HL-60/S4 treated with phorbol 12-myristate 13-acetate at 8.2 ng/mL for 4 days and 3 days (cell line): ENCODE measurements around the gene NPLOC4.

ENCODE experiments used
- in situ Hi-C: fragments of 300-500 bp; cut with MboI; formaldehyde crosslinking; loops from 2 replicates; pipeline ENCODE4 v1.15.0; 2022; ENCODE audit warnings: low sequenced_read_pairs

Gene NPLOC4

GRCh38 chr17:81569986-81570514 lies 66.9 kb downstream of the NPLOC4 start:
- in situ Hi-C loops = no loop called here

DNA sequence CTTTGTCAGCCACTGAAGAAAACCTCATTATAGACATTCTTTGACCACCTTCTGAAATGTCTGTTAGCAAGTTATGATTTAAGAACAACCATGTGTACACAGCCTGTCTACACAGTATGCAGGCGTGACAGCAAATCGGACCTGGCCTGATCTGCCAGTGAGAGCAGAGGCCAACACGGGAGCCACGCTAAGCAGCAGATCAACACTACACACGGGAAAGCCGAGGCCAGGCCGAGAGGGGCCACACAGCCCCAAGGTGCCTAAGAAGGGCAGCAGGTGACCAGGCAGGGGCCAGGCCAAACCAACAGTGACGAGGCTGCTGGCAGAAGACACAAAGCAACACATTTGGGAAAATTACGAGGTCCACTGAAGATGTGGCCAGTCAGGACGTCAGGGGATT lies 68.5 kb downstream of the NPLOC4 start:
- in situ Hi-C loops = no loop called here

GRCh38 chr17:81567191-81567590 lies 69.7 kb downstream of the NPLOC4 start:
- in situ Hi-C loops = no loop called here

- in situ Hi-C loops = no loop called here
Measured at GRCh38 chr17:81566461-81567126, 70.3 kb downstream of the NPLOC4 start.

DNA sequence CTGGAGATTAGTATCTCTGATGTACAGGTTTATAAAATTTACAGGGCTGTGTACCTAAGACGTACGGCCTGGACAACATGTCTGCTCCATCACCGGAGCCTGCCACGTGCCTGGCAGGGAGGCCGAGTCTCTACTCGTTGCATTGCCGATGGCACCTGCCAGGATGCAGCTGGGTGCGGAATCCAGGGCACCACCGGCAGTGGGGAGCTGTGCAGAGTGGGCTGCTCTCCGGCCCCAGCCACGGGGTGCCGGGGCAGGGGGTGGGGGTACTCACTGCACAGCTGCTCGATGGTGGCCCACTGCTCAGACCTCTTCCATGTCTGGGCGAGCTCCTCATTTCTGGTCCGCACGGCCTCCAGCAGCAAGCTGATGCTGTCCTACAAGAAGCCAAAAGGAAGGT lies 71.7 kb downstream of the NPLOC4 start:
- in situ Hi-C loops = no loop called here

DNA sequence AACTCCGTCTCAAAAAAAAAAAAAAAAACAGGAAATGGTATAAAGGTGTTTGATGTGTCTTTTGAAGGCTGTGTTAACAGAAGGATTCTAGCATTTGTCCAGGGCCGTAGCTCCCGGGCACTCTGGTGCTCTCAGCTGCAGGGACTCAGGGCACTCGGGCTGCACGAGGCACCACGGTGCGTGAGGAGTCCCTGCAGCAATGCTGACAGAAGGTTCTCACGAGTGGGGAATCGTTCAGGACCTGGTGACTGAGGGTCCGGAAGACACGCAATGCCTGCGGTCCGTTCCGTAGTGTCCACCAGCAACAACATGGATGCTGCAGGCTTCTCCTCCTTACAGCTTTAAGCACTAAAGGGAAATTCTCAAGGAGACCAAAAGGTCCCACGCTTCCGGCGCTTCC lies 72.1 kb downstream of the NPLOC4 start:
- in situ Hi-C loops = no loop called here

DNA sequence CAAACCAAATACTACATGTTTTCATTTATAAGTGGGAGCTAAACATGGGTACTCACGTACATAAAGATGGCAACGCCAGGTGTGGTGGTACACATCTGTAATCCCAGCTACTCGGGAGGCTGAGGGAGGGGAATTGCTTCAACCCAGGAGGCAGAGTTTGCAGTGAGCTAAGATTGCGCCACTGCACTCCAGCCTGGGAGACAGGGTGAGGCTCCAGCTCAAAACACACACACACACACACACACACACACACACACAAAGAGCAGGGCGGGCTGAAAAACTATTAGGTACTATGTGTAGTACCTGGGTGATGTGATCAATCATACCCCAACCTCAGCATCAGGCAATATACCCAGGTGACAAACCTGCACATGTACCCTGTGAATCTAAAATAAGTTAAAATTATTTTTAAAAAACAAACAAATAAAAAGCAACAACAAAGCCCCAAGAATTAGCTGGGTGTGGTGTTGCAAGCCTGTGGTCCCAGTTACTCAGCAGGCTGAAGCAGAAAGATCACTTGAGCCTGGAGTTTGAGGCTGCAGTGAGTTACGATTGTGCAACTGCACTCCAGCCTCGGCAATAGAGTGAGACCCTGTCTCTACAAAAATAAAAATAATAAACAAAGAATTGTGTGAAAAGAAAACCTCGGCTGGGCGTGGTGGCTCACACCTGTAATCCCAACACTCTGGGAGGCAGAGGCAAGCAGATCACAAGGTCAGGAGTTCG lies 72.9 kb downstream of the NPLOC4 start:
- in situ Hi-C loops = no loop called here

DNA sequence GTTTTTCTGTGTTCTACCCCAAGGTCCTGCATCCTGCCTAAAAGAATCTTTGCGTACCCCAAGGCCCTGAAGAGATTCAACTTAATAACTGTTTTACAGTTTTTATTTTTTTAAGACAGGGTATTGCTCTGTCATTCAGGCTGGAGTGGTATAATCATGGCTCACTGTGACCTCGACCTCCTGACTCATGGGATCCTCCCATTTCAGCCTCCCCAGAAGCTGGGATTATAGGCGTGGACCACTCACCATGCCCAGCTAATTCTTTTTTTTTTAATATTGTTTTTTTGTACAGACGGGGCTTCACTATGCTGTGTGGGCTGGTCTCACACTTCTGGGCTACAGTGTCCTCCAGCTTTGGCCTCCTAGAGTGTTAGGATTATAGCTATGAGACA lies 75.4 kb downstream of the NPLOC4 start:
- in situ Hi-C loops = no loop called here

GRCh38 chr17:81558941-81559806 lies 77.7 kb downstream of the NPLOC4 start:
- in situ Hi-C loops = no loop called here

DNA sequence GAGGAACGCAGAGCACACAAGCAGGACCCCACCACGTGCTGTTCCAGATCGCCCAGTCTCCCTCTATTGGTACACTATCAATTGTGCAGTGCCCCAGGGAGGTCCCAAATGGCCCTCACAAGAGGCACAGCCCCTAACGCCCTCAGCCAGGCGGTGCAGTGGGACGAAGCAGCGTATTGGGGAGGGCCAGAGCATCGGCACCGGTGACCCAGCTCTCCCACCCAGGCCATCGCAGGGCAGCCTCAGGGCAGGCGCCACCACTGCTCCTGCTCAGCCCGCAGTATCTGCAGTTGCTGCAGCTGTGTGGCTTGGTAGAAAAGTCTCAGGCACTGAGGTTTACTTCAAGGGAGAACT lies 78.8 kb downstream of the NPLOC4 start:
- in situ Hi-C loops = no loop called here

DNA sequence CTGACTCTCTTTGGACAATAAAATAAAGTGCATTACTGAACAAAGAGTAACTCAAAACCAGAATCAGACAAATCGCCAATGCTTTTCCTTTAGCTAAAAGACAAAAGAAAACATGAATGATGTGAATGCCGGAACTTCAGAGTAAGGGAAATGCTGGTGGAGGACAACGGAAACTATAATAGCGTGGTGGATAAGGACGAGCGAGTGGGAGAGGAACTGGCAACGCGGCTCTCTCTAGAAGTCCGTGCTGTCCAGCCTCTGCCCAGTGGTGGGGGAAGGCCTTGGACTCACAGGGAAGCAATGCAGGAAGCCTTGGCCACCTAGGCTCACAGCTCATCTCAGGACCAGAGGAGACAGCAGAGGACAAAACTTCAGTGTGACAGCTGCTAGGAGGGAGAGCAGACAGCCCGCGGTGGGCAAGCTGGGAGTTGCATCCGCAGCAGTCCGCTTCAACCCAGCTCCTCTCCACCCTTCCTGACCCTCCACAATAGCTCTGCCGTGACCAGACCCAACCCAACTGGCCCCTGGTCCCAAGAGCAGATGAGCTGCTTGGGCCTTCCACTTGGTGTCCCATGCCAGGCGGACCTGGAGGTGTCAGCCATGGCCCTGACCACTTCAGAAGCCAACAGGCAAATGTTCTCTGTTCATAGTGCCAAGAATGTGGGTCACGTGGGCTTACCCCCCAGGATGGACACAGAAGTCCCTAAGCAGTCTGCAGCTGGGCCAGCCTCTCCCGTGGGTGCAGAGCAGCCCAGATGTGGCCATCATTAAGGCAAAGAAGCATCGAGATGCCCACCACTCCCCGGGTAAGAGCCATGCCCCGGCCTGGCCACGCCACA lies 79.4 kb downstream of the NPLOC4 start:
- in situ Hi-C loops = no loop called here

- in situ Hi-C loops = no loop called here
Measured at GRCh38 chr17:81556863-81557262, 80.0 kb downstream of the NPLOC4 start.

DNA sequence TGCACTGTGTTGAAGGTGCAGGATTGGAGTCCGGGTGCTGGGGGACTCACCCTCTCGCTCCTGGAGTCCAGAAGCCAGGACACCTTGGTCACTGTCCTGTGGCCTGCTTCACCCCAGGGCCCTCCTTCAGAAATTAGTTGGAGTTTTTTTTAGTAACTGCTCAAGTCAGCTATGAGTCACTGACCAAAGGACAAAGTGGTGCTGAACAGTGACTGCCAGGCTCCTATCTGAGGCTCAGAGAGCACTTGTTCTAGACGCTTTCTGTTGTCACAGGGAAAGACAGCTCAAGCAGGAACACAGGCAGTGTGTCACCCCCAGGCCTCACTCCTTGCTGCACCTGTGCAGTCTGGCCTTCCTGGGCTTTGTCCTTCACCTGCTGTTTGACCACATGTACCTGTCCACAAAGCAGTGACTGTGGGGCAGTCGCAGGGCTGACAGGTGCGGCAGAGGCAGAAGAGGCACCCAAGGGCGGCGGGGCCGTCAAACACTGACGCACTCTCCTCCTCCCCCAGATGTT lies 80.7 kb downstream of the NPLOC4 start:
- in situ Hi-C loops = no loop called here

DNA sequence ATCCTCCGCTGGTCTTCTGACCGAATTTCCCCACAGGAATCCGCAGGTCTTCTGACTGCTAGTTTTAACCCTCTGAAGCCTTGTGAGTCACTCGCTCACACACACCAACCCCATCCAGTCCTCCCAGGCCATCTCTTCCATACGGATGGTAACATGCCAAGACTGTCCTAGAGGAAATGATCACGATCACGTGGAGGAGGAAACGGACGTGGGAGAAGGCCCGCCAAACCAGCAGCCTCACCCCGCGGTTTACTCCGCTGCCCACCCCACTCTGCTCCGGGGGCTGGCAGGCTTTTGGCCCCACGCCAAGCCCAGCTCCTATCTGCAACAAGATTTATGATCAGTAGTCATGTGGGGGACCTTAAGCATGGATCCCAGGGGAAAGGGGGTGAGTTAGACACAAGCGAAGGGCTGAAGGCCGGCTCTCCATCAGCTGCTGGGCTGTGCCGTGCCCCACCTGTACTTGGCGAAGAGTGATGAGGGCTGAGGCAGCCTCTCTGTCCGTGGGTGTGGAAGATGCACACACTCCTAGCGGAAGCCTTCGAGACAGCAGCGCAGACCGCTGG lies 83.2 kb downstream of the NPLOC4 start:
- in situ Hi-C loops = no loop called here

DNA sequence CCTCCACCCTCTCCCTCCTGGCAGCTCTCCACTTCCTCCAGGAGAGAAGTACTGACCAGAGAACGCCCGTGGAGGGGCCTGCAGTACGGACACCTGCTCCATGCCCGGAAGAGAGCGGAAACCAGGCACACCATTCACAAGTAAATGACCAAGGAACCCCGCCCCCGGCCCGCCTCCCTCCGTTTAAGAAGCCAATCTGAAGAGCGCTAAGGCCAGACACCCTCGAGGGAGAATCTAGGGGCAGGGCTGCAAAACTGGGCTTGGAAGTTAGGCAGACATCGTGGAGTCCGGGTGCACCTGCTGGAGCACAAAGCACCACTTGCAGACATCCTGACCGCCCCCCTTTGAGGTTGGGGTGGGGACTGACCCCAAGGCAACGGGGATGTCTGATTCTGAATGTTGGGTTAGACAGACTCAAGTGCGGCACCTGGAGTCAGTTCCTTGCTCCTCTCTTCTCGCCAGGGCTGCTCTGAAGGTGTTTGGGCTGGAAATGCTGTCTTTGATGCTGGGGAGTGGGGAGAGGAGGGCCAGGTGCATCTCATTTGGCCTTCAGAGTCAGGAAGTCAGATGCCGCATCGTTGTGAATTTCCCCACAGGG lies 83.8 kb downstream of the NPLOC4 start:
- in situ Hi-C loops = no loop called here

- in situ Hi-C loops = no loop called here
Measured at GRCh38 chr17:81552244-81553017, 84.5 kb downstream of the NPLOC4 start, which contains the start of gene FAAP100. Gene FAAP100, minus strand, starts transcription at chr17:81552353. Its CDS starts 23 bp downstream, at chr17:81552330.

GRCh38 chr17:81551458-81552243 lies 85.3 kb downstream of the NPLOC4 start:
- in situ Hi-C loops = no loop called here

- in situ Hi-C loops = no loop called here
Measured at GRCh38 chr17:81550830-81551457, 86.0 kb downstream of the NPLOC4 start.
